ENCODE data around the gene MEGF11. TPM values are rescaled to one million over a fixed set of nuclear protein-coding genes. Genes with fewer than 3 reads are reported as not detected.
A peak's percentile ranks its signal among the peaks of the same experiment; 100 is the strongest.

MEGF11 gene
- total RNA-seq, 1 experiment from 2014 or later = not detected

GRCh38 chr15:65904301-65904700, 349.2 kb downstream of the MEGF11 start:
- ATAC-seq (no peak), DNase-seq (no peak)
- no peaks in the 10 kb centered on the region for H3K79me2 ChIP-seq (ENCODE audit: low read length)
- H3K36me3 ChIP-seq (ENCODE audit: low read depth, low read length) = 0 out of 2 replicates have a peak, but pooled peaks cover 5% of the 10 kb centered on the region
- no peaks in the 10 kb centered on the region for H3K9me2 ChIP-seq (replicated peaks; ENCODE audit: low read length)
- CTCF ChIA-PET = no interaction called here
- H3K4me1 ChIP-seq (ENCODE audit: insufficient read depth, low read length) = peaks cover 30% of the 10 kb centered on the region
- no peaks in the 10 kb centered on the region for H3F3A ChIP-seq (ENCODE audit: low read length, unreplicated experiment)
- POLR2A ChIA-PET (ENCODE audit: unreplicated experiment) = no interaction called here
- H3K4me3 ChIP-seq (ENCODE audit: low read length) = no peak overlapping the region
- no peak overlapping the region for H2AFZ ChIP-seq (ENCODE audit: low read length)
- no peak overlapping the region for H3K9ac ChIP-seq (ENCODE audit: low read length)
- no peak overlapping the region for H3K4me2 ChIP-seq (ENCODE audit: low read length)
- intact Hi-C loops (cut with micrococcal nuclease) = no loop called here
- TF ChIP-seq CTCF (conservative IDR thresholded peaks at IDR 0.05; ENCODE audit: low read depth, low read length) = no peak
- no peak for TF ChIP-seq EZH2phosphoT487 (IDR thresholded peaks at IDR 0.05; ENCODE audit: borderline replicate concordance, low read length)
- TF ChIP-seq EZH2 (IDR thresholded peaks at IDR 0.05; ENCODE audit: low read length, unreplicated experiment) = no peak
- no TSS peak for BruUV-seq (replicated peaks)
- H3K27me3 ChIP-seq (ENCODE audit: low read length) = no peaks in the 10 kb centered on the region
- H3K9me3 ChIP-seq (ENCODE audit: low read length) = no peaks in the 10 kb centered on the region
- H3K27ac ChIP-seq (ENCODE audit: low read length) = no peak overlapping the region
- no peaks in the 10 kb centered on the region for H4K20me1 ChIP-seq (ENCODE audit: low read length)

- Histone ChIP-seq H3F3A (ENCODE audit: low read length, unreplicated experiment) (no peaks in the 10 kb centered on the region), H3K9me2 (replicated peaks; ENCODE audit: low read length) (no peaks in the 10 kb centered on the region), H3K27ac (ENCODE audit: low read length) (no peak overlapping the region), H3K9ac (ENCODE audit: low read length) (no peak overlapping the region), H3K27me3 (ENCODE audit: low read length) (no peaks in the 10 kb centered on the region), H2AFZ (ENCODE audit: low read length) (no peak overlapping the region), H4K20me1 (ENCODE audit: low read length) (no peaks in the 10 kb centered on the region), H3K4me1 (ENCODE audit: insufficient read depth, low read length) (peaks cover 30% of the 10 kb centered on the region), H3K9me3 (ENCODE audit: low read length) (no peaks in the 10 kb centered on the region), H3K79me2 (ENCODE audit: low read length) (no peaks in the 10 kb centered on the region), H3K36me3 (ENCODE audit: low read depth, low read length) (0 out of 2 replicates have a peak, but pooled peaks cover 5% of the 10 kb centered on the region), H3K4me3 (ENCODE audit: low read length) (no peak overlapping the region), H3K4me2 (ENCODE audit: low read length) (no peak overlapping the region)
- ChIA-PET CTCF (no interaction called here), POLR2A (ENCODE audit: unreplicated experiment) (interaction anchor here (0.6 kb wide), 1 partner anchor 554 kb away, joined by 5 read pairs; no protein-coding TSS in a partner anchor)
- DNase-seq = peak; percentile 19
- no peak for ATAC-seq
- BruUV-seq (replicated peaks) = no TSS peak
- TF ChIP-seq EZH2phosphoT487 (IDR thresholded peaks at IDR 0.05; ENCODE audit: borderline replicate concordance, low read length) = no peak
- no peak for TF ChIP-seq EZH2 (IDR thresholded peaks at IDR 0.05; ENCODE audit: low read length, unreplicated experiment)
- TF ChIP-seq CTCF (conservative IDR thresholded peaks at IDR 0.05; ENCODE audit: low read depth, low read length) = no peak
- intact Hi-C loops (cut with micrococcal nuclease) = no loop called here
These were observed 350.1 kb downstream of the MEGF11 start for GRCh38 chr15:65903296-65904073.

GRCh38 chr15:65902373-65902772, 351.2 kb downstream of the MEGF11 start:
- Histone ChIP-seq H3K79me2 (ENCODE audit: low read length) (no peaks in the 10 kb centered on the region), H3K27me3 (ENCODE audit: low read length) (no peaks in the 10 kb centered on the region), H4K20me1 (ENCODE audit: low read length) (no peaks in the 10 kb centered on the region), H3K9me3 (ENCODE audit: low read length) (no peaks in the 10 kb centered on the region), H3K9ac (ENCODE audit: low read length) (no peak overlapping the region), H3K27ac (ENCODE audit: low read length) (0 out of 2 replicates have a peak overlapping the region, but pooled peaks have one; percentile 15), H3K4me3 (ENCODE audit: low read length) (no peak overlapping the region), H2AFZ (ENCODE audit: low read length) (no peak overlapping the region), H3F3A (ENCODE audit: low read length, unreplicated experiment) (no peaks in the 10 kb centered on the region), H3K36me3 (ENCODE audit: low read depth, low read length) (peaks cover 5% of the 10 kb centered on the region; the same call in 1 of the 2 replicates), H3K9me2 (replicated peaks; ENCODE audit: low read length) (no peaks in the 10 kb centered on the region), H3K4me1 (ENCODE audit: insufficient read depth, low read length) (peaks cover 30% of the 10 kb centered on the region), H3K4me2 (ENCODE audit: low read length) (peak overlapping the region; percentile 17; the same call in 1 of the 2 replicates)
- CTCF ChIA-PET = no interaction called here
- DNase-seq (peak; percentile 89), ATAC-seq (peak; percentile 97)
- BruUV-seq (replicated peaks) = no TSS peak
- TF ChIP-seq EZH2 (IDR thresholded peaks at IDR 0.05; ENCODE audit: low read length, unreplicated experiment) = no peak
- TF ChIP-seq EZH2phosphoT487 (IDR thresholded peaks at IDR 0.05; ENCODE audit: borderline replicate concordance, low read length) = no peak
- TF ChIP-seq CTCF (conservative IDR thresholded peaks at IDR 0.05; ENCODE audit: low read depth, low read length) = no peak
- POLR2A ChIA-PET (ENCODE audit: unreplicated experiment) = no interaction called here
- intact Hi-C loops (cut with micrococcal nuclease) = no loop called here
